ENCODE results near the gene ANAPC7. TPM values are rescaled to one million over a fixed set of nuclear protein-coding genes. Genes with fewer than 3 reads are reported as not detected.
A peak's percentile ranks its signal among the peaks of the same experiment; 100 is the strongest.

ANAPC7 gene
- total and polyA plus RNA-seq, 3 donors from 2014 or later = 67.1 to 96.5 (median 94.4) TPM

- TF ChIP-seq POLR2A (IDR thresholded peaks at IDR 0.05) = no peak
- TF ChIP-seq CTCF (IDR thresholded peaks at IDR 0.05) = no peak
- H3K27me3 ChIP-seq = no peaks in the 10 kb centered on the region
- WGBS, 2 donors = 70 to 71% methylated on average over 8 of the region's 8 CpGs
Observed at GRCh38 chr12:110339184-110339952, 64.1 kb downstream of the ANAPC7 start.

GRCh38 chr12:110338754-110339153 is 64.8 kb downstream of the ANAPC7 start:
- Histone ChIP-seq H3K27ac (no peak overlapping the region), H3K4me1 (no peaks in the 10 kb centered on the region), H3K4me3 (no peak overlapping the region), H3K27me3 (no peaks in the 10 kb centered on the region), H3K36me3 (ENCODE audit: low read depth, missing control alignments) (no peaks in the 10 kb centered on the region), H3K9me3 (no peaks in the 10 kb centered on the region)
- DNase-seq = no peak
- TF ChIP-seq CTCF (IDR thresholded peaks at IDR 0.05) = peak in 1 of 3 experiments; percentile 11
- TF ChIP-seq POLR2A (IDR thresholded peaks at IDR 0.05) = no peak
- intact Hi-C loops (cut with DNase I; ENCODE audit: low total_unique reads) = no loop called here
- WGBS, 2 donors = 76 to 88% methylated on average over 3 of the region's 3 CpGs

More at GRCh38 chr12:110339184-110339952, 64.1 kb downstream of the ANAPC7 start:
- Histone ChIP-seq H3K9me3 (no peaks in the 10 kb centered on the region), H3K4me1 (no peaks in the 10 kb centered on the region), H3K4me3 (no peak overlapping the region), H3K27ac (no peak overlapping the region), H3K36me3 (ENCODE audit: low read depth, missing control alignments) (no peaks in the 10 kb centered on the region)
- DNase-seq = no peak
- intact Hi-C loops (cut with DNase I; ENCODE audit: low total_unique reads) = no loop called here

GRCh38 chr12:110337912-110338710 is 65.4 kb downstream of the ANAPC7 start:
- intact Hi-C loops (cut with DNase I; ENCODE audit: low total_unique reads) = no loop called here
- Histone ChIP-seq H3K36me3 (ENCODE audit: low read depth, missing control alignments) (no peaks in the 10 kb centered on the region), H3K9me3 (no peaks in the 10 kb centered on the region), H3K27me3 (no peaks in the 10 kb centered on the region), H3K4me3 (no peak overlapping the region), H3K4me1 (no peaks in the 10 kb centered on the region), H3K27ac (no peak overlapping the region)
- WGBS, 2 donors = 89 to 90% methylated on average over 11 of the region's 11 CpGs
- TF ChIP-seq POLR2A (IDR thresholded peaks at IDR 0.05) (no peak), CTCF (IDR thresholded peaks at IDR 0.05) (no peak)
- no peak for DNase-seq

GRCh38 chr12:110335481-110336045 is 67.9 kb downstream of the ANAPC7 start:
- Histone ChIP-seq H3K4me1 (no peaks in the 10 kb centered on the region), H3K27me3 (no peaks in the 10 kb centered on the region), H3K27ac (no peak overlapping the region), H3K9me3 (no peaks in the 10 kb centered on the region), H3K4me3 (no peak overlapping the region), H3K36me3 (ENCODE audit: low read depth, missing control alignments) (no peaks in the 10 kb centered on the region)
- WGBS, 2 donors = 71 to 84% methylated on average over 4 of the region's 4 CpGs
- TF ChIP-seq POLR2A (IDR thresholded peaks at IDR 0.05) = no peak
- no peak for TF ChIP-seq CTCF (IDR thresholded peaks at IDR 0.05)
- intact Hi-C loops (cut with DNase I; ENCODE audit: low total_unique reads) = no loop called here
- no peak for DNase-seq

All from testis (tissue), 3 donors.